ENCODE results near the gene P3H2. TPM values are rescaled to one million over a fixed set of nuclear protein-coding genes. Genes with fewer than 3 reads are reported as not detected.

P3H2 gene
- total RNA-seq, 1 experiment from 2014 or later, result 0.76 TPM

DNA sequence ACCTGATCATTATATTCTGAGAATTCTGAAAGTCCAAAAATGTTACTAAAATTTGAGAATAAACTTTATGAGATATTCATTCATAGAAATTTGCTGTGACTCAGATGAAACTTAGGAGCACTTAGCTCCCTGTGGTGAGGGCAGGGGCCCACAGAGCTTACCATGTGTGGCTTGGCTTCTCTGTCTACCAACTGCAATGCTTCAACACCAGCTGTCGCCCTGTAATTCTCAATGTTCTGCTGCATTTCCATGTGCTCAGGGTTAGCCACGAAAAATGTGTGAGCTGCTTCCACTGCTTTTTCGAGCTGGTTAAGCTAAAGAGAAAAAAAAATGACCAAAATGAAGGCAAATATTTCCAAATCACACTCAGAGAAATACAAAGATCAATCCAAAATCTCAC, 125.6 kb downstream of the P3H2 start:
- BruUV-seq (replicated peaks), result no TSS peak
- H3K36me3 ChIP-seq (ENCODE audit: control insufficient read depth in 1 of 2, insufficient read depth in 2 of 2, low read length in 2 of 2), result no peaks in the 10 kb centered on the region
- DNase-seq (ENCODE audit: low read depth, low spot score) (no peak), ATAC-seq (no peak)
- H3K9me2 ChIP-seq (ENCODE audit: insufficient read depth), result no peaks in the 10 kb centered on the region; the same call in 1 of the 2 replicates
- H3K27ac ChIP-seq (ENCODE audit: low read depth, low read length), result no peak overlapping the region
- RAD21 ChIA-PET (ENCODE audit: low non-redundant PET in 1 of 2, low total read pairs in 2 of 2, uncharacterized antibody in 2 of 2, unreplicated experiment in 2 of 2), result no interaction called here
- CTCF ChIA-PET, result no interaction called here
- no peak for TF ChIP-seq SRF (IDR thresholded peaks at IDR 0.05; ENCODE audit: low read depth)
- no peak for TF ChIP-seq CEBPB (IDR thresholded peaks at IDR 0.05; ENCODE audit: low read depth)
- TF ChIP-seq CBX3 (IDR thresholded peaks at IDR 0.05; ENCODE audit: low read depth), result no peak
- no peak for TF ChIP-seq EGR1 (IDR thresholded peaks at IDR 0.05; ENCODE audit: low read depth)
- no peak for TF ChIP-seq POLR2A (IDR thresholded peaks at IDR 0.05; ENCODE audit: borderline replicate concordance, extremely low read depth, insufficient read depth, insufficient read length)
- H3K9me3 ChIP-seq (ENCODE audit: control insufficient read depth in 1 of 2, insufficient read depth in 1 of 2, low read depth in 1 of 2, low read length in 2 of 2), result no peaks in the 10 kb centered on the region
- H3K9ac ChIP-seq (ENCODE audit: low read length), result no peak overlapping the region
- POLR2A ChIA-PET, result no interaction called here
- no peak overlapping the region for H3K4me3 ChIP-seq (replicated peaks in 1 of 2; ENCODE audit: low read depth in 1 of 2, low read length in 2 of 2)
- H3K4me2 ChIP-seq (ENCODE audit: low read length), result no peak overlapping the region
- no peaks in the 10 kb centered on the region for H3K27me3 ChIP-seq (ENCODE audit: insufficient read depth, low read length)
- H3K4me1 ChIP-seq (ENCODE audit: control insufficient read depth in 1 of 2, insufficient read depth in 2 of 2, low read length in 2 of 2), result no peaks in the 10 kb centered on the region
- H3K79me2 ChIP-seq (ENCODE audit: insufficient read depth, low read length), result no peaks in the 10 kb centered on the region
- no peaks in the 10 kb centered on the region for H4K20me1 ChIP-seq (ENCODE audit: insufficient read depth)
- intact Hi-C loops (cut with micrococcal nuclease), result no loop called here
- H2AFZ ChIP-seq (ENCODE audit: low read depth, low read length, poor library complexity, severe bottlenecking), result no peak overlapping the region

DNA sequence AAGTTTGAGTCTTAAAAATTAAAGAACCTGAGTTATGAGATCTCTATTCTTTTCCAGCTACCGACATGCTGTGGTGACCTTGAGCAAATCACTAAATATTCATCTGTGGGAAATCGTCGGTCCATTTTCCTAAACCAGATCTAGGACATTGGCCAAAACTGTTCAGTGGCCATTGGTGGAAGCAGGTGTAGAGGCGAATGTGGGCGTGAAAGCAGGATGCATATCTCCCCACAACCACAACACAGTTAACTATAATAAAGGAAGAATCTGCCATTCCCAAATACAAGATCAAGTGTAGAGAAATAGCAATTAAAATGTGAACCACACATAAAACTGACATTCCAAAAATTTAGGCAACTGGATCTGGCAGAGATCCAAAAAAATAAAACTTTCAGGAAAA, 129.9 kb downstream of the P3H2 start:
- ChIA-PET CTCF (no interaction called here), RAD21 (ENCODE audit: low non-redundant PET in 1 of 2, low total read pairs in 2 of 2, uncharacterized antibody in 2 of 2, unreplicated experiment in 2 of 2) (no interaction called here), POLR2A (no interaction called here)
- Histone ChIP-seq H3K4me2 (ENCODE audit: low read length) (no peak overlapping the region), H3K9ac (ENCODE audit: low read length) (no peak overlapping the region), H4K20me1 (ENCODE audit: insufficient read depth) (no peaks in the 10 kb centered on the region), H3K27ac (ENCODE audit: low read depth, low read length) (no peak overlapping the region), H2AFZ (ENCODE audit: low read depth, low read length, poor library complexity, severe bottlenecking) (no peak overlapping the region), H3K79me2 (ENCODE audit: insufficient read depth, low read length) (no peaks in the 10 kb centered on the region), H3K9me2 (ENCODE audit: insufficient read depth) (no peaks in the 10 kb centered on the region; the same call in 1 of the 2 replicates), H3K4me1 (ENCODE audit: control insufficient read depth in 1 of 2, insufficient read depth in 2 of 2, low read length in 2 of 2) (peaks cover 3 to 4% of the 10 kb centered on the region in 2 experiments; a peak in 3 of 4 replicates), H3K4me3 (replicated peaks in 1 of 2; ENCODE audit: low read depth in 1 of 2, low read length in 2 of 2) (no peak overlapping the region), H3K27me3 (ENCODE audit: insufficient read depth, low read length) (no peaks in the 10 kb centered on the region), H3K9me3 (ENCODE audit: control insufficient read depth in 1 of 2, insufficient read depth in 1 of 2, low read depth in 1 of 2, low read length in 2 of 2) (no peaks in the 10 kb centered on the region), H3K36me3 (ENCODE audit: control insufficient read depth in 1 of 2, insufficient read depth in 2 of 2, low read length in 2 of 2) (no peaks in the 10 kb centered on the region)
- DNase-seq (ENCODE audit: low read depth, low spot score), result no peak
- no peak for ATAC-seq
- intact Hi-C loops (cut with micrococcal nuclease), result no loop called here
- TF ChIP-seq, protein P1, sequence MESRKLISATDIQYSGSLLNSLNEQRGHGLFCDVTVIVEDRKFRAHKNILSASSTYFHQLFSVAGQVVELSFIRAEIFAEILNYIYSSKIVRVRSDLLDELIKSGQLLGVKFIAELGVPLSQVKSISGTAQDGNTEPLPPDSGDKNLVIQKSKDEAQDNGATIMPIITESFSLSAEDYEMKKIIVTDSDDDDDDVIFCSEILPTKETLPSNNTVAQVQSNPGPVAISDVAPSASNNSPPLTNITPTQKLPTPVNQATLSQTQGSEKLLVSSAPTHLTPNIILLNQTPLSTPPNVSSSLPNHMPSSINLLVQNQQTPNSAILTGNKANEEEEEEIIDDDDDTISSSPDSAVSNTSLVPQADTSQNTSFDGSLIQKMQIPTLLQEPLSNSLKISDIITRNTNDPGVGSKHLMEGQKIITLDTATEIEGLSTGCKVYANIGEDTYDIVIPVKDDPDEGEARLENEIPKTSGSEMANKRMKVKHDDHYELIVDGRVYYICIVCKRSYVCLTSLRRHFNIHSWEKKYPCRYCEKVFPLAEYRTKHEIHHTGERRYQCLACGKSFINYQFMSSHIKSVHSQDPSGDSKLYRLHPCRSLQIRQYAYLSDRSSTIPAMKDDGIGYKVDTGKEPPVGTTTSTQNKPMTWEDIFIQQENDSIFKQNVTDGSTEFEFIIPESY (IDR thresholded peaks at IDR 0.05; ENCODE audit: extremely low read depth, insufficient replicate concordance, low read length), result no peak
- no peak for TF ChIP-seq POLR2A (IDR thresholded peaks at IDR 0.05; ENCODE audit: borderline replicate concordance, extremely low read depth, insufficient read depth, insufficient read length)
- BruUV-seq (replicated peaks), result no TSS peak

All from HCT116 (cell line).